OCI-LY3 (cell line): ENCODE measurements around the gene LRRC46.

ENCODE experiments used
- H2AFZ ChIP-seq: fragments of 200-600, 300-600 bp; shearing (Covaris generic); 2 replicates; pipeline ENCODE4 v1.6.0; 2014; ENCODE audit warnings: antibody characterized with exemption, low read depth, low read length
- H3K27ac ChIP-seq: fragments of 200-600, 300-600 bp; sonication (generic); 2 replicates; pipeline ENCODE4 v1.5.1; 2014; ENCODE audit warnings: mild to moderate bottlenecking, low read length, moderate library complexity, mixed read lengths
- H3K27me3 ChIP-seq: fragments of 200-600, 300-600 bp; sonication (generic); 2 replicates; pipeline ENCODE4 v1.6.1; 2014; ENCODE audit warnings: low read depth, low read length, mixed read lengths
- H3K36me3 ChIP-seq: fragments of 200-600, 300-600 bp; sonication (generic); replicated peaks from 2 replicates; pipeline ENCODE3; 2014; ENCODE audit warnings: low read depth, low read length, mixed read lengths
- H3K4me1 ChIP-seq: fragments of 300-600, 200-600 bp; sonication (generic); 2 replicates; pipeline ENCODE4 v1.6.1; 2014; ENCODE audit warnings: low read length, mixed read lengths
- H3K4me2 ChIP-seq: fragments of 200-600, 300-600 bp; sonication (generic); 2 replicates; pipeline ENCODE4 v1.6.1; 2014; ENCODE audit warnings: low read length, mixed read lengths
- H3K4me3 ChIP-seq: fragments of 300-600, 200-600 bp; sonication (generic); 2 replicates; pipeline ENCODE4 v1.5.1; 2014; ENCODE audit warnings: antibody characterized with exemption, mild to moderate bottlenecking, low read length, moderate library complexity
- H3K79me2 ChIP-seq: fragments of 300-600, 200-600 bp; shearing (Covaris generic); 2 replicates; pipeline ENCODE4 v1.6.1; 2014; ENCODE audit warnings: mild to moderate bottlenecking, low read length, mixed read lengths
- H3K9ac ChIP-seq: fragments of 300-600, 200-600 bp; shearing (Covaris generic); 2 replicates; pipeline ENCODE4 v1.6.0; 2014; ENCODE audit warnings: mild to moderate bottlenecking, low read length, moderate library complexity
- H3K9me3 ChIP-seq: fragments of 200-600, 300-600 bp; shearing (Covaris generic); 2 replicates; pipeline ENCODE4 v1.6.1; 2014; ENCODE audit warnings: low read length, mixed read lengths; ENCODE audit not compliant: insufficient read depth
- H4K20me1 ChIP-seq: fragments of 200-600, 300-600 bp; sonication (generic); 2 replicates; pipeline ENCODE4 v1.6.1; 2016; ENCODE audit warnings: low read length, mixed read lengths; ENCODE audit not compliant: insufficient read depth
- EZH2phosphoT487 ChIP-seq: fragments of 200-600 bp; shearing (Covaris generic); IDR thresholded peaks from 2 replicates; pipeline ENCODE4 v1.6.1; 2018; ENCODE audit warnings: antibody characterized with exemption, mixed run types, low read depth
- TF ChIP-seq, protein P1 (sequence below): fragments of 200-600, 300-600 bp; sonication (generic); IDR thresholded peaks from 2 replicates; pipeline ENCODE4 v1.5.1; 2014; ENCODE audit warnings: antibody characterized with exemption, low read length, low read depth

The LRRC46 gene

DNA sequence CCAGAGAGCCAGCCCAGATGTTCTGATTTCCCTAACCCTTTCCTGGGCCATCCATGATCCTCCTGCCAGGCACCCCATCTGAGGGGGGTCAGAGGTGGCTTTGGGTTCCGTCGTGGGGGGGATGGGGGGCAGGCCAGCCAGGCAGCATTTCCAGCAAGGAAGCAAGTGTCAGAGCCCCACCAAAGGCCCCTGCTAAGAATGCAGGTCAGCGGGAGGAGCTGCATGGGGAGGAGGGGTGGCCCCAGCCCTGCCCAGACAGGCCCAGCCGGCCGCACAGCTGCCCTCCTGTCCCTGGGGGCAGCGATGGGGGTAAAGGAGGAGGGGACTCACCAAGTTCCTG lies 11.9 kb downstream of the LRRC46 start:
- no peaks in the 10 kb centered on the region for H4K20me1 ChIP-seq
- H3K4me1 ChIP-seq = peaks cover 49% of the 10 kb centered on the region
- H3K9ac ChIP-seq = peak overlapping the region; percentile 61
- peak overlapping the region; percentile 32; the same call in 1 of the 2 replicates for H3K4me3 ChIP-seq
- H3K36me3 ChIP-seq = peaks cover 6% of the 10 kb centered on the region
- no peak overlapping the region for H2AFZ ChIP-seq
- H3K79me2 ChIP-seq = peaks cover 9% of the 10 kb centered on the region; the same call in 1 of the 2 replicates
- peak overlapping the region; percentile 72 for H3K4me2 ChIP-seq
- peak overlapping the region; percentile 74 for H3K27ac ChIP-seq
- no peaks in the 10 kb centered on the region for H3K27me3 ChIP-seq
- TF ChIP-seq, protein P1, sequence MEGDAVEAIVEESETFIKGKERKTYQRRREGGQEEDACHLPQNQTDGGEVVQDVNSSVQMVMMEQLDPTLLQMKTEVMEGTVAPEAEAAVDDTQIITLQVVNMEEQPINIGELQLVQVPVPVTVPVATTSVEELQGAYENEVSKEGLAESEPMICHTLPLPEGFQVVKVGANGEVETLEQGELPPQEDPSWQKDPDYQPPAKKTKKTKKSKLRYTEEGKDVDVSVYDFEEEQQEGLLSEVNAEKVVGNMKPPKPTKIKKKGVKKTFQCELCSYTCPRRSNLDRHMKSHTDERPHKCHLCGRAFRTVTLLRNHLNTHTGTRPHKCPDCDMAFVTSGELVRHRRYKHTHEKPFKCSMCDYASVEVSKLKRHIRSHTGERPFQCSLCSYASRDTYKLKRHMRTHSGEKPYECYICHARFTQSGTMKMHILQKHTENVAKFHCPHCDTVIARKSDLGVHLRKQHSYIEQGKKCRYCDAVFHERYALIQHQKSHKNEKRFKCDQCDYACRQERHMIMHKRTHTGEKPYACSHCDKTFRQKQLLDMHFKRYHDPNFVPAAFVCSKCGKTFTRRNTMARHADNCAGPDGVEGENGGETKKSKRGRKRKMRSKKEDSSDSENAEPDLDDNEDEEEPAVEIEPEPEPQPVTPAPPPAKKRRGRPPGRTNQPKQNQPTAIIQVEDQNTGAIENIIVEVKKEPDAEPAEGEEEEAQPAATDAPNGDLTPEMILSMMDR = no peak
- no peak for TF ChIP-seq EZH2phosphoT487
- no peaks in the 10 kb centered on the region for H3K9me3 ChIP-seq

DNA sequence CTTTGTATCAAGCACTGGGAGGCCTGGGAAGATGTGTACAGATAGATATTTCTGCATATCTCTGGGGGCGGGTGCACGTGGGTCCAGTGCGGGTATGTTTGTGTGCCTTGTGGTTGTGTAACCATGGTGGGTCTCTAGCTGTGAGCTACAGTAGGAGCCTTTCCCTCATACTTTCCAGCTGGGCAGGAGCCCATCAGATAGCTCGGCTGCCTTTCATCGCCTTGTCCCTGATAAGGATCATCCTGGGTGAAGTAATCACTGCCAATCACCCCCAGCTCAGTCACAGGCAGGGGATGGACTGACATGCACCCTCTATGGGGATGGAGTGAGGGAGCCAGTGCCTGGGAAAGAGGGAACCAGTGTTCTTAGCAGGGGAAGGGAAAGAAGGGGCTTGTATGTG lies 12.8 kb downstream of the LRRC46 start:
- Histone ChIP-seq H3K4me1 (peaks cover 49% of the 10 kb centered on the region), H3K27me3 (no peaks in the 10 kb centered on the region), H3K9ac (no peak overlapping the region), H2AFZ (no peak overlapping the region), H3K79me2 (peaks cover 9% of the 10 kb centered on the region; the same call in 1 of the 2 replicates), H3K9me3 (no peaks in the 10 kb centered on the region), H3K27ac (no peak overlapping the region; the same call in 1 of the 2 replicates), H3K4me3 (no peak overlapping the region), H3K36me3 (peaks cover under 1% of the 10 kb centered on the region), H3K4me2 (peak overlapping the region; percentile 11), H4K20me1 (no peaks in the 10 kb centered on the region)
- no peak for TF ChIP-seq EZH2phosphoT487
- TF ChIP-seq, protein P1 = no peak

DNA sequence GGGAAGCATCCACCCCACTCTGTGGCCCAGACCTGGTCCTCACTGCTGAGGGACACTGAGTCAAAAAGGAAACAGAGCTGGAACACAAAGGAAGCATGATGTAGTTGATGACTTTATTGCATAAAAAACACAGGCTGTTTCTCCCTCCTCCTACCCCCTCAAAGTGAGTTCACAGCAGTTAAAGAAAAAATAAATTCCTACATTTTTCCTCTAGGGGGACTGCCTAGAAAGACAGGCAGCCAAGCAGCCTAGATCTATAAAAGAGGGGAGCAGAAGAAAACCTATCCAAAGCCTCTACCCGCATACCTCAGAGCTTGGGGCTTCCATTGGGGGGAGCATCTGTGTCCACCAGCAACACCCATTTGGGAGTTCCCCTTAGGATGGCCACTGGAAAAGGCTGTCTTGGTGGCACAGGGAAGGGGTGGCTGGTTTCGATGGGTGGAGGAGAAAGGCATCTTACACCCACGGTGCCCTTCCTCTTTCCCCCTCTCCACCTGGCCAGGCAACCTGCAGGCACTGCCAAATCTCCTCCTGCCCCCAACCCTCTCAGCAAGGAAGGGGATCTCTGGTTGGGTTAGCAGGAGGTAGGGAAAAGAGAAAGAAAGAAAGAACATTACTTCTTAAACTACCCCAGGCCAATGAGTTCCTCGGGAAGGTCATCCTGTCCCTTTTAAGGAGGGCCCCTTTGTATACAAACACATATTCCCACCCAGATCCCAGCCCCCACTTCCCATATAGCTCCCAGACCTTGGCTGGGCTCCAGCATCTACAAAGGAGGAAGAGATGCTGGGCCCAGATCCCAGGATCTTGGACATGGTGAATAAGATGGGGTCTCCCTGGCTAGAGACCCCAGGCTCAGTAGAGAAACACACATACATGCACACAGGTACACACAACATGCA lies 13.6 kb downstream of the LRRC46 start:
- Histone ChIP-seq H3K9me3 (no peaks in the 10 kb centered on the region), H3K4me1 (peaks cover 54% of the 10 kb centered on the region), H2AFZ (no peak overlapping the region), H3K4me2 (peak overlapping the region; percentile 11), H3K27me3 (no peaks in the 10 kb centered on the region), H3K9ac (no peak overlapping the region), H3K4me3 (no peak overlapping the region), H4K20me1 (no peaks in the 10 kb centered on the region), H3K79me2 (peaks cover 13% of the 10 kb centered on the region; the same call in 1 of the 2 replicates), H3K27ac (no peak overlapping the region), H3K36me3 (no peaks in the 10 kb centered on the region)
- no peak for TF ChIP-seq EZH2phosphoT487
- TF ChIP-seq, protein P1 = peak; percentile 34

DNA sequence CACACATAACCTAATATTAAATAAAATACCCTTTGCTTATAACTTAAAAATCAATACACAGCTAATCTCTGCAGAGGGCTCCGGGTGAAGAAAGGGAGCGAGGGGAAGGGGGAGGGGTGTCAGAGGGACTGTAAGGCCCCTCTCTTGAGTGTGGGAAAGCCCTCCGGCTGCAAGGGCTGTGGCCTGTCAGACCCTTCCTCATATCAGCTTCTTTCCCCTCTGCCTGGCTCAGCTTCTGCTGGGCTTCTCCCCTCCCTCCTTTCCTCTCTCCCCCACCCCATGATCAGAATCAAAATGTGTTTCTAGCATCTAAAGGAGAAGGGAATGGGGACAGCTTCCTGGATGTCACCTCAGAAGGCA lies 14.2 kb downstream of the LRRC46 start:
- Histone ChIP-seq H3K27me3 (no peaks in the 10 kb centered on the region), H3K36me3 (no peaks in the 10 kb centered on the region)
- no peak for TF ChIP-seq EZH2phosphoT487
- TF ChIP-seq, protein P1 = no peak

More for the DNA sequence above, 14.2 kb downstream of the LRRC46 start:
- no peak overlapping the region for H2AFZ ChIP-seq
- no peaks in the 10 kb centered on the region for H4K20me1 ChIP-seq
- no peak overlapping the region for H3K4me2 ChIP-seq
- H3K9me3 ChIP-seq = no peaks in the 10 kb centered on the region
- H3K4me1 ChIP-seq = peaks cover 49% of the 10 kb centered on the region
- H3K9ac ChIP-seq = no peak overlapping the region
- peaks cover 12% of the 10 kb centered on the region; the same call in 1 of the 2 replicates for H3K79me2 ChIP-seq
- no peak overlapping the region for H3K27ac ChIP-seq
- no peak overlapping the region for H3K4me3 ChIP-seq
